Activated T-helper 1 cell treated with anti-CD3 and anti-CD28 coated beads, Interleukin-12 subunit alpha, Interleukin-12 subunit beta, Interleukin-2, Interleukin-4 antibody, amounts not matched to agents 30 ng/mL and 10 ng/mL and 1 ng/mL, durations not matched to agents 14 hours and 24 hours and 36 hours (primary cell): ENCODE results near the gene TUBA4B. TPM values are rescaled to one million over a fixed set of nuclear protein-coding genes. Genes with fewer than 3 reads are reported as not detected.

ENCODE experiments used
- DNase-seq: peaks from one replicate; pipeline ENCODE4 v3.0.0; 2021; ENCODE audit warnings: low spot score
- H3K27ac Mint-ChIP-seq: one replicate; pipeline ENCODE4 v1.8.0; 2021; ENCODE audit warnings: mild to moderate bottlenecking, mixed read lengths
- H3K27me3 Mint-ChIP-seq: one replicate; pipeline ENCODE4 v1.8.0; 2022; ENCODE audit warnings: mild to moderate bottlenecking, moderate library complexity, mixed read lengths; ENCODE audit not compliant: insufficient read depth
- H3K36me3 Mint-ChIP-seq: one replicate; pipeline ENCODE4 v1.8.0; 2021; ENCODE audit warnings: low read depth, mixed read lengths
- H3K4me1 Mint-ChIP-seq: one replicate; pipeline ENCODE4 v1.8.0; 2021; ENCODE audit warnings: low read depth, mixed read lengths
- H3K4me3 Mint-ChIP-seq: one replicate; pipeline ENCODE4 v1.8.0; 2021; ENCODE audit warnings: mild to moderate bottlenecking, moderate library complexity, mixed read lengths
- H3K9me3 Mint-ChIP-seq: one replicate; pipeline ENCODE4 v1.8.0; 2021; ENCODE audit warnings: mixed read lengths
- intact Hi-C: fragments of 100-400 bp; cut with micrococcal nuclease; formaldehyde crosslinking; loops from one replicate; pipeline ENCODE4 v1.15.1; 2024
- total RNA-seq: library from RNA; stranded (reverse); gene quantifications from 2 replicates; pipeline ENCODE4 v1.2.3, GENCODE V29; 2022

TUBA4B gene
- total RNA-seq, 1 donor from 2014 or later: not detected

DNA sequence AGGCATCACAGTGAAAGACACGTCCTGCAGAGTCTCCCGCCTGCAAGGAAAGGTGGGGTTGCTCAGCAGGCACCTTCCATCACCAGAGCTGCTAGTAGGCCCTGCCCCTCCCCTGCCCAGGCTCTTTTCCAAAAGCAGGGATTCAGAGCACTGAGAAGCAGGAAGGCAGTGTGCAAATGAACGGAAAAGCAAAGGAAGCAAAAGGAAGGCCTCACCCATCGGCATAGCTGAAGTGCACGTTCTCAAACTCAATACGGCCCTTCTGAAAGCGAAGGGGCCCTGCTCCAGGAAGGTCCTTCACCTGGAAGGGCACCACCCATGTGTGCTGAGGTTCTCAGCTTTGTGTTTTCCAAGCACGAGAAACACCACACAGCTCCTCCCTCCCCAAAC lies 40.0 kb upstream of the TUBA4B start:
- no peak for DNase-seq
- Mint-ChIP-seq H3K4me1 (peaks cover 46% of the 10 kb centered on the region), H3K36me3 (peaks cover 49% of the 10 kb centered on the region), H3K27ac (no peak overlapping the region), H3K4me3 (no peak overlapping the region), H3K27me3 (no peaks in the 10 kb centered on the region), H3K9me3 (no peaks in the 10 kb centered on the region)
- intact Hi-C loops: no loop called here

GRCh38 chr2:219213486-219214071 lies 39.5 kb upstream of the TUBA4B start:
- Mint-ChIP-seq H3K27ac (no peak overlapping the region), H3K36me3 (peaks cover 46% of the 10 kb centered on the region), H3K4me1 (peaks cover 40% of the 10 kb centered on the region), H3K9me3 (no peaks in the 10 kb centered on the region), H3K4me3 (no peak overlapping the region), H3K27me3 (no peaks in the 10 kb centered on the region)
- intact Hi-C loops: no loop called here
- DNase-seq: no peak

GRCh38 chr2:219214141-219214540 lies 38.9 kb upstream of the TUBA4B start:
- intact Hi-C loops: no loop called here
- H3K36me3 Mint-ChIP-seq: peaks cover 43% of the 10 kb centered on the region
- H3K4me1 Mint-ChIP-seq: peaks cover 35% of the 10 kb centered on the region
- DNase-seq: no peak
- no peak overlapping the region for H3K4me3 Mint-ChIP-seq
- no peaks in the 10 kb centered on the region for H3K27me3 Mint-ChIP-seq
- no peak overlapping the region for H3K27ac Mint-ChIP-seq
- no peaks in the 10 kb centered on the region for H3K9me3 Mint-ChIP-seq

GRCh38 chr2:219214786-219215185 lies 38.3 kb upstream of the TUBA4B start:
- Mint-ChIP-seq H3K9me3 (no peaks in the 10 kb centered on the region), H3K27me3 (no peaks in the 10 kb centered on the region), H3K36me3 (peaks cover 43% of the 10 kb centered on the region), H3K4me1 (peaks cover 35% of the 10 kb centered on the region), H3K4me3 (no peak overlapping the region), H3K27ac (peak overlapping the region; percentile 48)
- no peak for DNase-seq
- intact Hi-C loops: no loop called here

DNA sequence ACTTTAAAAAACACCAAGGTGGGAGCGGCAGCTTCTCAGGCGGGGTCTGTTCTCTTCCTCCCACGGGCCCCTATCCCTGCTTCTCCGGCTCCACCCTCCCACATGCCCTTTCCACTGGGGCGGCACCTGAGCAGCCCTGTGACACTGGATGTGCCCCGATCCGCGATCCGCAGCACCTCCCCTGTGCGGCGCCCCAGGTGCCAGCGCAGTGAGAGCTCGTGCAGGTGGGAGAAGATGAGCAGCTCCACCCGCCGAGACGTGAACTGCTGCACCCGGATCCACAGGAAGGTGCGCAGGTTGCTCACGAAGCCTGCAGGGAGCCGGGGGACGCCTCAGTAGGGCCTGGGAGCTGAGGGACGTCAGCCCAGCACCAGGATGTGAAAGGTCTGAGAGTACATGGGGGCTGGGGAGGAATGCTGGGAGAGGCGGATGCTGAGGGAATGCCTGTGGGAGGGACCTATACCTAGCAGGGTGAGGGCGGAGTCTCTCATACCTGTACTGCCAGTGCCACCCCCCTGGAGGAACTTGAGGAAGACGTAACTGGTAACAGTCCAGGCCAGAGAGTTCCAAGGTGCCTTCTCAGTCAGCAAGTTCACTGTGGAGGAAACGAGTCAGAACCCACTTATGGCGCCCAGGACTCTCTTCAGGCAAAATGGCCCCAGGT lies 37.0 kb upstream of the TUBA4B start:
- Mint-ChIP-seq H3K9me3 (no peaks in the 10 kb centered on the region), H3K4me3 (no peak overlapping the region), H3K4me1 (peaks cover 28% of the 10 kb centered on the region), H3K27ac (no peak overlapping the region), H3K27me3 (no peaks in the 10 kb centered on the region), H3K36me3 (peaks cover 39% of the 10 kb centered on the region)
- intact Hi-C loops: no loop called here
- DNase-seq: no peak

DNA sequence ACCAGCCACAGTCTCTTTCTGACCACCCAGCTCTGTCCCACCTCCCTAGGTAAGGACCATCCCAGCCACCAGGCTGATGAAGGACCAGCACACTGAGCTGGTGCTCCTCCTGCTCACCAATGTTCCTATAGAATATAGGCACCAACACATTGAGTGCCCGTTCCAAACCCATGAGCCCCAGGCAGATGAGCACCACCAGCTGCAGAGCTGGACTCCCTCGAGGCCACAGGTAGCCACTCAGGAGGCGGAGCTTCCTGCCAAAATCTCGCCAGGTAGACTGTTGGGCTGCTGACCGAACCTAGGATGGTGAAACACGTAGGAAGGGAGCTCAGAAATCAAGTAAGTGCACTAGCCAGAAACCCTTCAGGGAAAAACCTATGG lies 36.5 kb upstream of the TUBA4B start:
- no peak overlapping the region for H3K27ac Mint-ChIP-seq
- intact Hi-C loops: no loop called here
- DNase-seq: no peak
- H3K4me1 Mint-ChIP-seq: peaks cover 28% of the 10 kb centered on the region
- H3K9me3 Mint-ChIP-seq: no peaks in the 10 kb centered on the region
- no peaks in the 10 kb centered on the region for H3K27me3 Mint-ChIP-seq
- peaks cover 38% of the 10 kb centered on the region for H3K36me3 Mint-ChIP-seq
- H3K4me3 Mint-ChIP-seq: peak overlapping the region; percentile 87

- peak overlapping the region; percentile 87 for H3K4me3 Mint-ChIP-seq
- intact Hi-C loops: loop anchor here (1.0 to 2.0 kb wide), 3 partner anchors 11 to 81 kb away; partner anchors contain the start of genes ANKZF1, ATG9A and RETREG2
- no peaks in the 10 kb centered on the region for H3K9me3 Mint-ChIP-seq
- peaks cover 39% of the 10 kb centered on the region for H3K36me3 Mint-ChIP-seq
- H3K27ac Mint-ChIP-seq: peak overlapping the region; percentile 86
- H3K27me3 Mint-ChIP-seq: no peaks in the 10 kb centered on the region
- H3K4me1 Mint-ChIP-seq: peaks cover 23% of the 10 kb centered on the region
- no peak for DNase-seq
Observed at GRCh38 chr2:219218217-219218731, 34.8 kb upstream of the TUBA4B start.

GRCh38 chr2:219218732-219219701 lies 34.0 kb upstream of the TUBA4B start, which contains the start of gene ABCB6:
Gene ABCB6 (minus strand): TSS chr2:219218958. CDS start chr2:219218673, 285 bp downstream.
- Mint-ChIP-seq H3K4me3 (peak within 1 kb of the TSS; percentile 87), H3K27me3 (no peaks in the 10 kb centered on the region), H3K4me1 (peaks cover 23% of the 10 kb centered on the region), H3K36me3 (peaks cover 41% of the 10 kb centered on the region), H3K27ac (peak within 1 kb of the TSS; percentile 86), H3K9me3 (no peaks in the 10 kb centered on the region)
- intact Hi-C loops: loop anchor here (1.0 to 2.0 kb wide), 8 partner anchors 10 to 80 kb away; partner anchors contain the start of genes ANKZF1, ATG9A, DNAJB2 and GLB1L
- peak; percentile 86 for DNase-seq

DNA sequence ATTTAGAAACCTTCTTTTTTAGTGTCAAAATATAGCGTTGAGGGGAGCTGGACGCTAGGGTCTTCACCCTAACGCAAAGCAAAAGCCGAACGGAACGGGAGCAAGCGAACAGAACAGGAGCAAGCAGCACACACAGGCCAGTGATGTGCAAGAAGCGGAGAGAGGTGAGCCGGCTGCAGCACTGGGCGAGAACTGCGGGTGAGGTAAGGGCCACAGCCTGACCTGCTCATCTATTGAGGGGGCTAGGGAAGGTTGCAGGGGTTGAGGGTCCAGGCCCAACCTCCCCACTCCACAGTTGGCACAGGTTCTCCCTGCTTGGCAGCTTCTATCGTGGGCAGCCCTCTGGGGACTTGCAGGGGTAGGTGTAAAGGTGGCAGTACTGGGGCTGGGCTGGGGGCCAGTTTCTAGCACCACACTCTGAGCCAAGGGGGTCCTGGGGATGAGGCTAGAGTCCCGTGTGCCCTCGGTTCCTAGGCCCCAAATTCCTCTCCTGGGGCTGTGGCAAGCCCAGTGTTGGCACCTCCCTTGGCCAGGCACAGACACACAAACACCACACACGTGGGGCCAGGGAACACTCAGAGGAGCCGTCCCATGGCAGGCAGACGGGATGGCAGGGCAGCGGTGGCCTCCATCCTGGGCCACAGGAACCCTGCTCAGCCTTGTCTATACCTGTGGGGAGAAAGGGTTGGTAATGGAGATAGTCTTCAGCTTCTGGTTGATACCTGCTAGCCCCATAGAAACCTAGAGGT lies 33.1 kb upstream of the TUBA4B start:
- intact Hi-C loops: loop anchor here (1.0 to 2.0 kb wide), 6 partner anchors 14 to 79 kb away; partner anchors contain the start of genes DNAJB2, GLB1L, NHEJ1 and STK16
- H3K4me3 Mint-ChIP-seq: no peak overlapping the region
- H3K36me3 Mint-ChIP-seq: peaks cover 40% of the 10 kb centered on the region

GRCh38 chr2:219220652-219221402 lies 32.2 kb upstream of the TUBA4B start:
- peaks cover 23% of the 10 kb centered on the region for H3K4me1 Mint-ChIP-seq
- H3K27me3 Mint-ChIP-seq: no peaks in the 10 kb centered on the region
- DNase-seq: no peak
- intact Hi-C loops: no loop called here
- H3K9me3 Mint-ChIP-seq: no peaks in the 10 kb centered on the region
- H3K36me3 Mint-ChIP-seq: peaks cover 43% of the 10 kb centered on the region
- H3K4me3 Mint-ChIP-seq: no peak overlapping the region
- peak overlapping the region; percentile 29 for H3K27ac Mint-ChIP-seq

More for the DNA sequence above, 33.1 kb upstream of the TUBA4B start:
- no peaks in the 10 kb centered on the region for H3K9me3 Mint-ChIP-seq
- no peaks in the 10 kb centered on the region for H3K27me3 Mint-ChIP-seq
- peaks cover 23% of the 10 kb centered on the region for H3K4me1 Mint-ChIP-seq
- H3K27ac Mint-ChIP-seq: peak overlapping the region; percentile 26
- no peak for DNase-seq

DNA sequence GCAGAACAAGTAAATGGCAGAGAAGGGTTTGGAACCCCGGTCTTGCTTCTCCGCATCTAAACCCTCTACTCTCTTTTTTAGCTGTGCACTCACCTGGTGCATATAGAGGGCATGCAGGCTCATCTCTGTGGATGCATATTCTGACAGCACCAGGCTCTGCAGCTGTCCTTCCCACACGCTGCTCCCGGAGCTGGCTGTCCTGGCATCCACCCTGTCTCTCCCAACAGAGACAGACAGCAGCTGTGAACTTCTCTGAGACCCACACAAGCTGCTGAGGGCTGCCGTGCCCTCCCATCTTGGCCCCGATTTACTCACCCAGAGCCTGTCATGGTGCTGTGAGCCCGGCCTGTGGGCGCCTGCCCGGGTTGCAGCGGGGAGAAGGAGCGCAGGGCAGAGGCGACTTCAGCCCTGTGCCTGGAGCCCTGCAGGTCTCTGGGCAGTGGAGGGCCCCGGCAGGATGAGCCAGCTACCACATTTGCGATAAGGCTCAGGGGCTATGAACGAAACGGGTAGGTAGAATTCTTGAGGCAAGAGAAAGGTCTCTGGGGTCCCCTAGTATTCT lies 31.0 kb upstream of the TUBA4B start:
- intact Hi-C loops: no loop called here
- DNase-seq: no peak
- Mint-ChIP-seq H3K4me1 (peaks cover 20% of the 10 kb centered on the region), H3K36me3 (peaks cover 47% of the 10 kb centered on the region), H3K4me3 (no peak overlapping the region), H3K27me3 (no peaks in the 10 kb centered on the region), H3K27ac (no peak overlapping the region), H3K9me3 (no peaks in the 10 kb centered on the region)
